Caco-2 (cell line): Measurements from ENCODE around the gene OR2A25. TPM values are rescaled to one million over a fixed set of nuclear protein-coding genes. Genes with fewer than 3 reads are reported as not detected.

Experiments
- BruUV-seq: library from RNA; stranded (reverse); fragments of 400-500 nt; replicated peaks from 2 replicates; lab custom pipeline; 2021; lab: Mats Ljungman, UMichigan
- CTCF ChIA-PET: fragments of 300-600 bp; sonication (Branson Sonifier 250); formaldehyde crosslinking; loops from one replicate; lab custom pipeline; 2022; ENCODE audit warnings: antibody characterized with exemption; lab: Charles Lee
- POLR2A ChIA-PET: fragments of 300-600 bp; sonication (Branson Sonifier 250); formaldehyde crosslinking; loops from one replicate; lab custom pipeline; 2022; ENCODE audit warnings: antibody characterized with exemption; lab: Charles Lee
- DNase-seq, 2 experiments: peaks; one replicate each; pipeline versions ENCODE4 v3.0.0 to v3.0.0-alpha.2; 2020 to 2022
- H3K27me3 ChIP-seq: replicated peaks from 2 replicates; pipeline ENCODE4 v1.6.0; 2011; ENCODE audit warnings: low read length; ENCODE audit not compliant: control insufficient read depth, insufficient read depth
- H3K36me3 ChIP-seq: 2 replicates; pipeline ENCODE4 v1.5.1; 2011; ENCODE audit warnings: low read length; ENCODE audit not compliant: control insufficient read depth, insufficient read depth
- H3K4me1 ChIP-seq: fragments of 250-450 bp; sonication (Bioruptor Pico); 2 replicates; pipeline ENCODE4 v1.5.1; 2020; ENCODE audit warnings: mild to moderate bottlenecking
- H3K4me3 ChIP-seq: 2 replicates; pipeline ENCODE4 v1.5.1; 2011; ENCODE audit warnings: low read depth, mild to moderate bottlenecking, control low read depth, low read length
- H3K9me3 ChIP-seq: fragments of 250-450 bp; sonication (Bioruptor Pico); 2 replicates; pipeline ENCODE4 v1.5.1; 2020; ENCODE audit warnings: mild to moderate bottlenecking, moderate library complexity
- H3K27ac Mint-ChIP-seq: one replicate; pipeline ENCODE4 v1.8.0; 2022; ENCODE audit warnings: mixed read lengths; ENCODE audit not compliant: unreplicated experiment
- H3K27me3 Mint-ChIP-seq: one replicate; pipeline ENCODE4 v1.8.0; 2022; ENCODE audit warnings: mixed read lengths; ENCODE audit not compliant: insufficient read depth, unreplicated experiment
- H3K36me3 Mint-ChIP-seq: one replicate; pipeline ENCODE4 v1.8.0; 2022; ENCODE audit warnings: mild to moderate bottlenecking, mixed read lengths; ENCODE audit not compliant: insufficient read depth, unreplicated experiment
- H3K4me1 Mint-ChIP-seq: one replicate; pipeline ENCODE4 v1.8.0; 2022; ENCODE audit warnings: low read depth, mixed read lengths; ENCODE audit not compliant: unreplicated experiment
- H3K4me3 Mint-ChIP-seq: one replicate; pipeline ENCODE4 v1.8.0; 2022; ENCODE audit warnings: mild to moderate bottlenecking, moderate library complexity, mixed read lengths; ENCODE audit not compliant: unreplicated experiment
- H3K9me3 Mint-ChIP-seq: one replicate; pipeline ENCODE4 v1.8.0; 2022; ENCODE audit warnings: mixed read lengths; ENCODE audit not compliant: unreplicated experiment
- intact Hi-C: fragments of 100-400 bp; cut with micrococcal nuclease; formaldehyde crosslinking; loops from one replicate; pipeline ENCODE4 v1.10.0; 2022; ENCODE audit not compliant: unreplicated experiment
- total RNA-seq: library from RNA; stranded (reverse); gene quantifications from 2 replicates; pipeline ENCODE4 v1.2.3, GENCODE V29; 2022
- TF ChIP-seq, protein P1 (sequence below), 2 experiments: fragments of 200-600 bp in 1 of 2; IDR thresholded peaks; 1 replicate in 1 of 2; 2 replicates in 1 of 2; pipeline versions ENCODE4 v1.5.1 to v1.8.0; 2011 to 2022; ENCODE audit warnings: antibody characterized with exemption in 1 of 2, control low read depth in 1 of 2, inconsistent platforms in 1 of 2, low read depth in 1 of 2, low read length in 1 of 2, mild to moderate bottlenecking in 1 of 2, moderate library complexity in 1 of 2; ENCODE audit not compliant: insufficient read depth in 1 of 2, severe bottlenecking in 1 of 2, unreplicated experiment in 1 of 2

Gene OR2A25
- total RNA-seq, 1 experiment from 2014 or later, result not detected

DNA sequence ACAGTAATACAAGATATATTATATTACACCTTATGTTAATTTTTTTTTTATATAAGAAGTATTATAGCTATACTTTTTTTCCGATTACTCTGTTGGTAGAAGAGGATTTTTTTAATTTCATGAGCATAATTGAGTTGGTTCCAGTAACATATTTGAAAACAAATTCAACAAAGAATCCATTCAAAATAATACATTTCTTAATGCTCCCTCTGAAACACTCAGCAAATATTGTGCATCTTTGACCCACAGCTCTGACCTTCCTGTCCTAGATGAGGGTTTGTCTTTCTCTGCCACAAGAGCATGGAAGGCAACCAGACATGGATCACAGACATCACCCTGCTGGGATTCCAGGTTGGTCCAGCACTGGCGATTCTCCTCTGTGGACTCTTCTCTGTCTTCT lies 39.7 kb downstream of the OR2A25 start, which contains the start of gene OR2A2:
Gene OR2A2 (plus strand): TSS at position 301 of the 400 bp plus-strand sequence. CDS start 0 bp downstream, at position 301.
- Mint-ChIP-seq H3K4me1 (no peaks in the 10 kb centered on the region), H3K27me3 (peaks cover 9% of the 10 kb centered on the region), H3K27ac (no peak within 1 kb of the TSS), H3K36me3 (no peaks in the 10 kb centered on the region), H3K4me3 (no peak within 1 kb of the TSS), H3K9me3 (no peaks in the 10 kb centered on the region)
- H3K9me3 ChIP-seq, result no peaks in the 10 kb centered on the region
- intact Hi-C loops, result no loop called here
- H3K27me3 ChIP-seq, result no peaks in the 10 kb centered on the region
- no peaks in the 10 kb centered on the region for H3K36me3 ChIP-seq
- ChIA-PET CTCF (no interaction called here), POLR2A (no interaction called here)
- H3K4me1 ChIP-seq, result no peaks in the 10 kb centered on the region
- H3K4me3 ChIP-seq, result no peak within 1 kb of the TSS
- no TSS peak for BruUV-seq
- TF ChIP-seq, protein P1, sequence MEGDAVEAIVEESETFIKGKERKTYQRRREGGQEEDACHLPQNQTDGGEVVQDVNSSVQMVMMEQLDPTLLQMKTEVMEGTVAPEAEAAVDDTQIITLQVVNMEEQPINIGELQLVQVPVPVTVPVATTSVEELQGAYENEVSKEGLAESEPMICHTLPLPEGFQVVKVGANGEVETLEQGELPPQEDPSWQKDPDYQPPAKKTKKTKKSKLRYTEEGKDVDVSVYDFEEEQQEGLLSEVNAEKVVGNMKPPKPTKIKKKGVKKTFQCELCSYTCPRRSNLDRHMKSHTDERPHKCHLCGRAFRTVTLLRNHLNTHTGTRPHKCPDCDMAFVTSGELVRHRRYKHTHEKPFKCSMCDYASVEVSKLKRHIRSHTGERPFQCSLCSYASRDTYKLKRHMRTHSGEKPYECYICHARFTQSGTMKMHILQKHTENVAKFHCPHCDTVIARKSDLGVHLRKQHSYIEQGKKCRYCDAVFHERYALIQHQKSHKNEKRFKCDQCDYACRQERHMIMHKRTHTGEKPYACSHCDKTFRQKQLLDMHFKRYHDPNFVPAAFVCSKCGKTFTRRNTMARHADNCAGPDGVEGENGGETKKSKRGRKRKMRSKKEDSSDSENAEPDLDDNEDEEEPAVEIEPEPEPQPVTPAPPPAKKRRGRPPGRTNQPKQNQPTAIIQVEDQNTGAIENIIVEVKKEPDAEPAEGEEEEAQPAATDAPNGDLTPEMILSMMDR (IDR thresholded peaks at IDR 0.05; ENCODE audit: insufficient read depth in 1 of 2, low read depth in 1 of 2, low read length in 1 of 2, severe bottlenecking in 1 of 2, unreplicated experiment in 1 of 2), result no peak
- no peak for DNase-seq

DNA sequence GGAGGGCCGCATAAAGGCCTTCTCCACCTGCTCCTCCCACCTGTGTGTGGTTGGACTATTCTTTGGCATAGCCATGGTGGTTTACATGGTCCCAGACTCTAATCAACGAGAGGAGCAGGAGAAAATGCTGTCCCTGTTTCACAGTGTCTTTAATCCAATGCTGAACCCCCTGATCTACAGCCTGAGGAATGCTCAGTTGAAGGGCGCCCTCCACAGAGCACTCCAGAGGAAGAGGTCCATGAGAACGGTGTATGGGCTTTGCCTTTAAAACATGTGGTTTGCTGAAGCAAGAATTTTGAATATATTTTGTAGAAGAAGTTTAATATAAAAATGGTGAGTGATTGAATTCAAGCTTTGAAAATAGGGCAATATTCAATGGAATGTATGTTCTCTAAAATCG lies 40.7 kb downstream of the OR2A25 start:
- Mint-ChIP-seq H3K36me3 (no peaks in the 10 kb centered on the region), H3K4me1 (no peaks in the 10 kb centered on the region), H3K9me3 (no peaks in the 10 kb centered on the region), H3K27me3 (peaks cover 7% of the 10 kb centered on the region), H3K27ac (no peak overlapping the region), H3K4me3 (no peak overlapping the region)
- no peak for DNase-seq
- no peaks in the 10 kb centered on the region for H3K4me1 ChIP-seq
- CTCF ChIA-PET, result no interaction called here
- POLR2A ChIA-PET, result no interaction called here
- H3K9me3 ChIP-seq, result no peaks in the 10 kb centered on the region
- no peaks in the 10 kb centered on the region for H3K36me3 ChIP-seq
- H3K27me3 ChIP-seq, result no peaks in the 10 kb centered on the region
- no peak overlapping the region for H3K4me3 ChIP-seq
- BruUV-seq, result no TSS peak
- TF ChIP-seq, protein P1 (IDR thresholded peaks at IDR 0.05; ENCODE audit: insufficient read depth in 1 of 2, low read depth in 1 of 2, low read length in 1 of 2, severe bottlenecking in 1 of 2, unreplicated experiment in 1 of 2), result no peak
- intact Hi-C loops, result no loop called here

DNA sequence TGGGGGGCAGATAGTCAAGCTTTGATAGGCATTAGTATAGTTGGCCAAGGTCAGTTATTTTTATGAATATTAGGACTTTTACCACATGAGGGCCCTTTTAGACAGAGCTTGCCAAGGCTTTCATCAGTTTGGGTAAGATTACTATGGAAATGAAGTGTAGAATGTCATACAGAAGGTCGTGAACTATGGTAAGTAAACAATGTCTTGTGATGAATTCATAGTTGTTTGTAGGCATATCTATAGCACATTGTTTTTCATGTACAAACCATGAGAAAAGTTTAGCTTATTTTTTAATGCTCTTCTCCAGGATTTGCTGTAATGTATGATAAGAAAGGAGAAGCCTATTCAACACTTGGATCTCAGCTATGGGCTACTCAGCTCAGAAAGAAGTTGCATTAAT lies 44.0 kb downstream of the OR2A25 start:
- no peak for DNase-seq
- ChIA-PET POLR2A (no interaction called here), CTCF (interaction anchor here (0.7 kb wide), 1 partner anchor 14 kb away, joined by 3 read pairs; no protein-coding TSS in a partner anchor)
- no peaks in the 10 kb centered on the region for H3K27me3 ChIP-seq
- H3K9me3 Mint-ChIP-seq, result no peaks in the 10 kb centered on the region
- H3K36me3 ChIP-seq, result no peaks in the 10 kb centered on the region
- H3K27me3 Mint-ChIP-seq, result peaks cover 4% of the 10 kb centered on the region
- no peaks in the 10 kb centered on the region for H3K9me3 ChIP-seq
- no peaks in the 10 kb centered on the region for H3K4me1 ChIP-seq
- H3K4me3 ChIP-seq, result no peak overlapping the region
- intact Hi-C loops, result no loop called here
- H3K27ac Mint-ChIP-seq, result no peak overlapping the region
- no TSS peak for BruUV-seq
- TF ChIP-seq, protein P1 (IDR thresholded peaks at IDR 0.05; ENCODE audit: insufficient read depth in 1 of 2, low read depth in 1 of 2, low read length in 1 of 2, severe bottlenecking in 1 of 2, unreplicated experiment in 1 of 2), result no peak
- H3K4me1 Mint-ChIP-seq, result no peaks in the 10 kb centered on the region
- no peak overlapping the region for H3K4me3 Mint-ChIP-seq
- no peaks in the 10 kb centered on the region for H3K36me3 Mint-ChIP-seq
